ENCODE measurements around the gene ARL15. TPM values are rescaled to one million over a fixed set of nuclear protein-coding genes. Genes with fewer than 3 reads are reported as not detected.

The ARL15 gene
- total RNA-seq, 1 experiment from 2014 or later, result 0.50 TPM

DNA sequence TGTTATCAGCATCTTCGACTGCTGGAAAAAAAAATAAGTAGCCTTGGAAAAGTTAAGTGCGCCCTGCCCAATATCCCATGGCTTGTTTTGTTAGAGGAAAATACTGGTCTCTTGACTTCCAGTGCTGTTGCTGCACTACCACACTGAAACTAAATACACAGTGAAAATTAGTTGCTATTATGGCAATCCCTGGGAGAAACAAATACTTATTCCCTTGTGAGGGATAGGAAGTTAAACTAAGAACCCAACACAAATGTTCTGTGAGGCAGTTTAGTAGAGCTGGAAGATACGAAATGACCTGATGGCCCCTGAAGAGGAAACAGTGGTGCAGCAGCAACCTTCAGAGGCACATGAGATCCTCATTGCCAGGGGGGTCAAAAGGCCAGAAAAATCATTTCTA lies 164.0 kb downstream of the ARL15 start:
- CTCF ChIA-PET, result no interaction called here
- H3K4me1 ChIP-seq (replicated peaks; ENCODE audit: insufficient read depth), result no peaks in the 10 kb centered on the region
- POLR2A ChIA-PET (ENCODE audit: unreplicated experiment), result no interaction called here
- H3F3A ChIP-seq (ENCODE audit: insufficient read depth, low read depth), result no peaks in the 10 kb centered on the region
- H3K36me3 ChIP-seq (ENCODE audit: low read depth), result no peaks in the 10 kb centered on the region
- H3K27ac ChIP-seq, result no peak overlapping the region
- no peaks in the 10 kb centered on the region for H3K27me3 ChIP-seq (ENCODE audit: insufficient read depth, low read depth)
- no peak overlapping the region for H2AFZ ChIP-seq
- no peak for DNase-seq
- TF ChIP-seq EZH2 (IDR thresholded peaks at IDR 0.05; ENCODE audit: low read depth), result no peak
- TF ChIP-seq, protein P1, sequence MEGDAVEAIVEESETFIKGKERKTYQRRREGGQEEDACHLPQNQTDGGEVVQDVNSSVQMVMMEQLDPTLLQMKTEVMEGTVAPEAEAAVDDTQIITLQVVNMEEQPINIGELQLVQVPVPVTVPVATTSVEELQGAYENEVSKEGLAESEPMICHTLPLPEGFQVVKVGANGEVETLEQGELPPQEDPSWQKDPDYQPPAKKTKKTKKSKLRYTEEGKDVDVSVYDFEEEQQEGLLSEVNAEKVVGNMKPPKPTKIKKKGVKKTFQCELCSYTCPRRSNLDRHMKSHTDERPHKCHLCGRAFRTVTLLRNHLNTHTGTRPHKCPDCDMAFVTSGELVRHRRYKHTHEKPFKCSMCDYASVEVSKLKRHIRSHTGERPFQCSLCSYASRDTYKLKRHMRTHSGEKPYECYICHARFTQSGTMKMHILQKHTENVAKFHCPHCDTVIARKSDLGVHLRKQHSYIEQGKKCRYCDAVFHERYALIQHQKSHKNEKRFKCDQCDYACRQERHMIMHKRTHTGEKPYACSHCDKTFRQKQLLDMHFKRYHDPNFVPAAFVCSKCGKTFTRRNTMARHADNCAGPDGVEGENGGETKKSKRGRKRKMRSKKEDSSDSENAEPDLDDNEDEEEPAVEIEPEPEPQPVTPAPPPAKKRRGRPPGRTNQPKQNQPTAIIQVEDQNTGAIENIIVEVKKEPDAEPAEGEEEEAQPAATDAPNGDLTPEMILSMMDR (conservative IDR thresholded peaks at IDR 0.05), result no peak
- no peaks in the 10 kb centered on the region for H3K9me2 ChIP-seq (ENCODE audit: insufficient read depth)
- no peaks in the 10 kb centered on the region for H4K20me1 ChIP-seq (ENCODE audit: insufficient read depth)
- H3K79me2 ChIP-seq (ENCODE audit: low read depth), result no peaks in the 10 kb centered on the region
- H3K4me3 ChIP-seq, result no peak overlapping the region
- no peaks in the 10 kb centered on the region for H3K9me3 ChIP-seq (ENCODE audit: insufficient read depth, low read depth)
- no peak overlapping the region for H3K4me2 ChIP-seq
- BruUV-seq (replicated peaks), result no TSS peak
- intact Hi-C loops (cut with micrococcal nuclease; ENCODE audit: unreplicated experiment), result no loop called here

DNA sequence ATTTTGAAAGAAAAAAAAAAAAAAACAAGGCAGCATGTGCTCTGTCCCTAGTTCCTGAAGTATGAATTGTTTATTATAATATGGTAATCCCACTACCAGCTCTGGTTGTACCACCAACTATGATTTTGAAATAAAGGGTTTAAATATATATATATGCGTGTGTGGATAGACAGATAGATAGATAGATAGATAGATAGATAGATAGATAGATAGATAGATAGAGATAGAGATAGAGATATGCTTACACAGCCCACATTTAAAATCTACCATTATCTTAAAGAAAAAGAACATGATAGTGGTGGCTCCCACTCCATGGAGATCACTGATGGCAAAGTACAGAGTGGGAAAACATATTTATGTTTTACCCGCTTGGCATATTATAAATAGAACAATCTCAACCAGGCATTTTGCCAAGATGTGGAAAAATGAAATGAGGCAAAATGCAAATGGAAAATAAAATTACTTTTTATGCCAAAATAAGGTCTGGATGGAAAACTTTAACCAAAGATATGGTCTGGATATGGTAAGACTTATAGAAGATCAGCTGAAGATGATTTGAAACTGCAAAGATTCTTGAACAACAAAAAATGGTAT lies 170.0 kb downstream of the ARL15 start:
- no peak overlapping the region for H3K4me2 ChIP-seq
- no peaks in the 10 kb centered on the region for H3K27me3 ChIP-seq (ENCODE audit: insufficient read depth, low read depth)
- no peak overlapping the region for H2AFZ ChIP-seq
- no peak for TF ChIP-seq EZH2 (IDR thresholded peaks at IDR 0.05; ENCODE audit: low read depth)
- TF ChIP-seq, protein P1 (conservative IDR thresholded peaks at IDR 0.05), result no peak
- POLR2A ChIA-PET (ENCODE audit: unreplicated experiment), result no interaction called here
- no peak overlapping the region for H3K4me3 ChIP-seq
- intact Hi-C loops (cut with micrococcal nuclease; ENCODE audit: unreplicated experiment), result no loop called here
- no peaks in the 10 kb centered on the region for H4K20me1 ChIP-seq (ENCODE audit: insufficient read depth)
- BruUV-seq (replicated peaks), result no TSS peak
- no peaks in the 10 kb centered on the region for H3K36me3 ChIP-seq (ENCODE audit: low read depth)
- DNase-seq, result no peak
- no peaks in the 10 kb centered on the region for H3K9me2 ChIP-seq (ENCODE audit: insufficient read depth)
- no peaks in the 10 kb centered on the region for H3K4me1 ChIP-seq (replicated peaks; ENCODE audit: insufficient read depth)
- H3K79me2 ChIP-seq (ENCODE audit: low read depth), result no peaks in the 10 kb centered on the region
- H3F3A ChIP-seq (ENCODE audit: insufficient read depth, low read depth), result no peaks in the 10 kb centered on the region
- no peaks in the 10 kb centered on the region for H3K9me3 ChIP-seq (ENCODE audit: insufficient read depth, low read depth)
- CTCF ChIA-PET, result no interaction called here
- no peak overlapping the region for H3K27ac ChIP-seq

DNA sequence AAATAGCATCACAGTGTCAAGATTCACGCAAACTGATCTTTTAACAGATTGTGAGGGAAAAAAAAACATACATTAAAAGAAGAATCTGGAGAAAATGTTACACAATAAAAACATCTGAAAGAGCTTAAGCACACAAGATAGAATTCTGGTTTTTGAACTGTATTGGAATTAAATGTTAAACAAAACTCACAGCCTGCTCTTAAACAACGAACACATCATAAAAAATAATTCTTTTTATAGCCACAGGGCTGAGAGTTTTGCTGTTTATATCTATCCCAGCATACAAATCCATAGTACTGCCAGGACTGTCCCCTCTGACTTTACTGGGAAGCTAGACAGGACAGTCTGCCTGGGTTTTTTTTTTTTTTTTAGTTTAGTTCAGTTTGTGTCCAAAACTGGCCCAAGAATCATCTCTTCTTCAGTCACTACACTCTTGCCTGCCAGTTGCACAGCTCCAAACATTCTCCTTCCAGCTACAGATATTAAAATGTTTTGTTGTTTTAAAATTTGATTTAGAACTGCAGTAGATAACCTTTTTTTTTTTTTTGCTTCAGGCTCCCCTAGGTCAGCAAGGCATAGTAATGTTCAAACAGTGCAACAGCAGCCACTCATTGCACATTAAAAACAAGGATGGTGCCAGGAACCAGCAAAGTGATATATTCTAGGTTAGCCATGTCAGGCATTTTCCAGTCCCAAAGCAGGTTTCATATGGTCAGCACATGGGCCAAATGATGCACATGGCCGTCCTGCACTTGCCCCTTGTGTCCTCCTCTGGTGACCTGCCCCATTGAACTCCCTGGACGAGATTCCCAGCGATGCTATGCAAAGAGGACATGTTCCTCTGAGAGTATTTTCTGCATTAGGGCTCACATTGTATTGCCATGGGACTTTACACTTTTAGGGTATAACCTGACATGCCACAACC lies 173.6 kb downstream of the ARL15 start:
- no peak for DNase-seq
- Histone ChIP-seq H2AFZ (no peak overlapping the region), H3K9me2 (ENCODE audit: insufficient read depth) (no peaks in the 10 kb centered on the region), H3K27me3 (ENCODE audit: insufficient read depth, low read depth) (no peaks in the 10 kb centered on the region), H3K79me2 (ENCODE audit: low read depth) (no peaks in the 10 kb centered on the region), H3F3A (ENCODE audit: insufficient read depth, low read depth) (no peaks in the 10 kb centered on the region), H3K36me3 (ENCODE audit: low read depth) (no peaks in the 10 kb centered on the region), H4K20me1 (ENCODE audit: insufficient read depth) (no peaks in the 10 kb centered on the region), H3K4me1 (replicated peaks; ENCODE audit: insufficient read depth) (no peaks in the 10 kb centered on the region), H3K4me2 (no peak overlapping the region), H3K27ac (no peak overlapping the region), H3K9me3 (ENCODE audit: insufficient read depth, low read depth) (no peaks in the 10 kb centered on the region), H3K4me3 (no peak overlapping the region)
- POLR2A ChIA-PET (ENCODE audit: unreplicated experiment), result no interaction called here
- BruUV-seq (replicated peaks), result no TSS peak
- intact Hi-C loops (cut with micrococcal nuclease; ENCODE audit: unreplicated experiment), result no loop called here
- TF ChIP-seq, protein P1 (conservative IDR thresholded peaks at IDR 0.05), result no peak
- no peak for TF ChIP-seq EZH2 (IDR thresholded peaks at IDR 0.05; ENCODE audit: low read depth)
- CTCF ChIA-PET, result no interaction called here
